SH-SY5Y (cell line): Measurements from ENCODE around the gene CLASP1.

ENCODE experiments used
- GATA2 ChIP-seq: IDR thresholded peaks from 2 replicates; pipeline ENCODE4 v1.6.1; 2011; ENCODE audit warnings: mild to moderate bottlenecking, low read depth, low read length
- GATA3 ChIP-seq: IDR thresholded peaks from 2 replicates; pipeline ENCODE4 v1.6.1; 2011; ENCODE audit warnings: low read depth, mild to moderate bottlenecking, low read length, moderate library complexity

DNA sequence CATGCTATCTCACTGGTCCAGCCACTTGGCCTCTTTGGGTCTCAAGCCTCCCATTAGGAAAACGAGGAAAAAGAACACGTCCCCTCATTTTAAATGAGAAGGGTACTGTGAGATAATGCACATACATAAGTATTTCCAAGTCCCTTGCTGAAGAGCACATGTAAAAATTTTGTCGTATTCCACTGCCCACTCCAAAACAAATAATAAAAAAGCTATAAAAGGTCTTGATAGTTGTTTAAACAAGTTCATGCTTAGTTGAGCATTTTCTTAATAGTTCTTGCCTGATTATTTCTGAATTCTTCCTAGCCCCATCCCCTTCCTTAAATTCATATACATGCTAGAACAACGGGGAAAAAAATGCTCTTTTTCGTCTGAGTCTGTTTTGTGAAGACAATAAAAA, 228.8 kb downstream of the CLASP1 start:
- TF ChIP-seq GATA2 (no peak), GATA3 (no peak)
